ENCODE results near the gene ZNF501.

DNA sequence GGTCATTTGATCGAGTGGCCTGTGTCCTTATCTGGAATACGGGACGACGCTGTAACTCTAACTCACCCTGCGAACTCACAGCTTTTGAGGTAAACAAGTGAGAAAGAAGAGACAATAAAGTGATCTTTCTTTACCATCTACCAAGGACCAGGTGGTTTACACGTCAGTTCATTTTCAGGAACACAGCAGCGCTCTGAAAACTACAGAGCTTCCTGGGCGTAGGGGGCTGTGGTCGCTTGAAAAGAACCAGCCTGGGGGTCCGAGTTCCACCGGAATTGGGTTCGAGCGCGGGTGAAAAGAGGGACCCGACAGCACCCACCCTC is 31.6 kb downstream of the ZNF501 start:
- TF ChIP-seq, protein P1, sequence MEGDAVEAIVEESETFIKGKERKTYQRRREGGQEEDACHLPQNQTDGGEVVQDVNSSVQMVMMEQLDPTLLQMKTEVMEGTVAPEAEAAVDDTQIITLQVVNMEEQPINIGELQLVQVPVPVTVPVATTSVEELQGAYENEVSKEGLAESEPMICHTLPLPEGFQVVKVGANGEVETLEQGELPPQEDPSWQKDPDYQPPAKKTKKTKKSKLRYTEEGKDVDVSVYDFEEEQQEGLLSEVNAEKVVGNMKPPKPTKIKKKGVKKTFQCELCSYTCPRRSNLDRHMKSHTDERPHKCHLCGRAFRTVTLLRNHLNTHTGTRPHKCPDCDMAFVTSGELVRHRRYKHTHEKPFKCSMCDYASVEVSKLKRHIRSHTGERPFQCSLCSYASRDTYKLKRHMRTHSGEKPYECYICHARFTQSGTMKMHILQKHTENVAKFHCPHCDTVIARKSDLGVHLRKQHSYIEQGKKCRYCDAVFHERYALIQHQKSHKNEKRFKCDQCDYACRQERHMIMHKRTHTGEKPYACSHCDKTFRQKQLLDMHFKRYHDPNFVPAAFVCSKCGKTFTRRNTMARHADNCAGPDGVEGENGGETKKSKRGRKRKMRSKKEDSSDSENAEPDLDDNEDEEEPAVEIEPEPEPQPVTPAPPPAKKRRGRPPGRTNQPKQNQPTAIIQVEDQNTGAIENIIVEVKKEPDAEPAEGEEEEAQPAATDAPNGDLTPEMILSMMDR (IDR thresholded peaks at IDR 0.05 in 8 of 11, conservative IDR thresholded peaks at IDR 0.05 in 3 of 11), result no peak
- TF ChIP-seq POLR2A (IDR thresholded peaks at IDR 0.05) (no peak), POLR2AphosphoS5 (IDR thresholded peaks at IDR 0.05) (no peak)
